ENCODE results near the gene RIMBP2. TPM values are rescaled to one million over a fixed set of nuclear protein-coding genes. Genes with fewer than 3 reads are reported as not detected.
"Not testable (repeated sequence)": the region's sequence is repeated elsewhere in the genome, so short reads cannot be mapped to it uniquely, and the experiment has no call there.

RIMBP2 gene
- total and polyA plus RNA-seq, 4 donors: 0.05 to 2.9 (median 0.95) TPM

GRCh38 chr12:130761537-130762318, 45.6 kb upstream of the RIMBP2 start:
- WGBS, 2 donors: 22 to 28% methylated on average over 28 to 29 of the region's 29 CpGs
- Histone ChIP-seq H3K9ac (ENCODE audit: insufficient read depth in 1 of 2, low read length in 2 of 2) (no peak overlapping the region), H3K36me3 (ENCODE audit: control insufficient read depth in 4 of 4, insufficient read depth in 4 of 4, low read length in 4 of 4) (no peaks in the 10 kb centered on the region), H3K9me3 (ENCODE audit: control insufficient read depth in 4 of 4, insufficient read depth in 3 of 4, low read length in 3 of 4) (peaks cover 0 to 7% (median 1%) of the 10 kb centered on the region in 4 donors), H3K27me3 (ENCODE audit: control insufficient read depth in 3 of 3, insufficient read depth in 3 of 3, low read length in 2 of 3) (peaks cover 0 to 10% (median 0%) of the 10 kb centered on the region in 3 donors), H3K27ac (ENCODE audit: low read depth in 1 of 2, low read length in 1 of 2) (no peak overlapping the region), H3K4me1 (ENCODE audit: control insufficient read depth in 5 of 5, insufficient read depth in 5 of 5, low read length in 5 of 5) (no peaks in the 10 kb centered on the region), H3K4me3 (no peak overlapping the region)
- ATAC-seq (ENCODE audit: insufficient read depth, low FRiP score) (no peak), DNase-seq (peak; percentile 26 to 41 (median 40))
- peak; percentile 34 for TF ChIP-seq CTCF (IDR thresholded peaks at IDR 0.05; ENCODE audit: control extremely low read depth, extremely low read depth)

GRCh38 chr12:130754234-130754901, 38.3 kb upstream of the RIMBP2 start:
- Histone ChIP-seq H3K9me3 (ENCODE audit: control insufficient read depth in 4 of 4, insufficient read depth in 3 of 4, low read length in 3 of 4) (peaks cover 0 to 6% (median 0%) of the 10 kb centered on the region in 4 donors), H3K27me3 (ENCODE audit: control insufficient read depth in 3 of 3, insufficient read depth in 3 of 3, low read length in 2 of 3) (no peaks in the 10 kb centered on the region), H3K4me3 (no peak overlapping the region), H3K36me3 (ENCODE audit: control insufficient read depth in 4 of 4, insufficient read depth in 4 of 4, low read length in 4 of 4) (no peaks in the 10 kb centered on the region), H3K27ac (ENCODE audit: low read depth in 1 of 2, low read length in 1 of 2) (no peak overlapping the region), H3K4me1 (ENCODE audit: control insufficient read depth in 5 of 5, insufficient read depth in 5 of 5, low read length in 5 of 5) (no peaks in the 10 kb centered on the region), H3K9ac (ENCODE audit: insufficient read depth in 1 of 2, low read length in 2 of 2) (no peak overlapping the region)
- DNase-seq (no peak), ATAC-seq (ENCODE audit: insufficient read depth, low FRiP score) (no peak)
- WGBS, 2 donors: 91 to 92% methylated on average over 3 of the region's 3 CpGs
- TF ChIP-seq CTCF (IDR thresholded peaks at IDR 0.05; ENCODE audit: control extremely low read depth, extremely low read depth): no peak

GRCh38 chr12:130752692-130753230, 36.7 kb upstream of the RIMBP2 start:
- no peak for TF ChIP-seq CTCF (IDR thresholded peaks at IDR 0.05; ENCODE audit: control extremely low read depth, extremely low read depth)
- Histone ChIP-seq H3K4me3 (no peak overlapping the region), H3K27me3 (ENCODE audit: control insufficient read depth in 3 of 3, insufficient read depth in 3 of 3, low read length in 2 of 3) (no peaks in the 10 kb centered on the region), H3K9me3 (ENCODE audit: control insufficient read depth in 4 of 4, insufficient read depth in 3 of 4, low read length in 3 of 4) (peaks cover 0 to 6% (median 0%) of the 10 kb centered on the region in 4 donors), H3K36me3 (ENCODE audit: control insufficient read depth in 4 of 4, insufficient read depth in 4 of 4, low read length in 4 of 4) (no peaks in the 10 kb centered on the region), H3K9ac (ENCODE audit: insufficient read depth in 1 of 2, low read length in 2 of 2) (no peak overlapping the region), H3K27ac (ENCODE audit: low read depth in 1 of 2, low read length in 1 of 2) (no peak overlapping the region), H3K4me1 (ENCODE audit: control insufficient read depth in 5 of 5, insufficient read depth in 5 of 5, low read length in 5 of 5) (peaks cover 0 to 3% (median 0%) of the 10 kb centered on the region in 5 donors)
- 57 to 75% methylated on average over 20 of the region's 20 CpGs for WGBS, 2 donors
- DNase-seq: no peak
- ATAC-seq (ENCODE audit: insufficient read depth, low FRiP score): no peak

GRCh38 chr12:130752037-130752436, 35.9 kb upstream of the RIMBP2 start:
- H3K4me3 ChIP-seq; ATAC-seq (ENCODE audit: insufficient read depth, low FRiP score); H3K27me3 ChIP-seq (ENCODE audit: control insufficient read depth in 3 of 3, insufficient read depth in 3 of 3, low read length in 2 of 3); H3K36me3 ChIP-seq (ENCODE audit: control insufficient read depth in 4 of 4, insufficient read depth in 4 of 4, low read length in 4 of 4); H3K9ac ChIP-seq (ENCODE audit: insufficient read depth in 1 of 2, low read length in 2 of 2); H3K4me1 ChIP-seq (ENCODE audit: control insufficient read depth in 5 of 5, insufficient read depth in 5 of 5, low read length in 5 of 5); DNase-seq; H3K9me3 ChIP-seq (ENCODE audit: control insufficient read depth in 4 of 4, insufficient read depth in 3 of 4, low read length in 3 of 4); H3K27ac ChIP-seq (ENCODE audit: low read depth in 1 of 2, low read length in 1 of 2): not testable (repeated sequence)
- 86 to 93% methylated on average over 11 of the region's 11 CpGs for WGBS, 2 donors

Data from lung (tissue), 12 donors.